ENCODE measurements around the gene CYP26B1.

Gene CYP26B1

GRCh38 chr2:72134408-72134996, 13.2 kb downstream of the CYP26B1 start:
- H3K27me3 ChIP-seq (ENCODE audit: insufficient read depth, low read length): peaks cover 20% of the 10 kb centered on the region
- H3K36me3 ChIP-seq (ENCODE audit: insufficient read depth, low read length): no peaks in the 10 kb centered on the region
- H3K4me3 ChIP-seq (ENCODE audit: low read length): no peak overlapping the region
- no peak overlapping the region for H3K27ac ChIP-seq (ENCODE audit: low read depth, low read length)
- H3K4me1 ChIP-seq (ENCODE audit: insufficient read depth, low read length): peaks cover 17% of the 10 kb centered on the region
- WGBS: 88% methylated on average over 10 of the region's 10 CpGs
- H3K9ac ChIP-seq (ENCODE audit: low read depth, low read length): no peak overlapping the region
- H3K9me3 ChIP-seq (ENCODE audit: insufficient read depth, low read depth, low read length): no peaks in the 10 kb centered on the region

- Histone ChIP-seq H3K4me1 (ENCODE audit: insufficient read depth, low read length) (peaks cover 19% of the 10 kb centered on the region), H3K4me3 (ENCODE audit: low read length) (no peak overlapping the region), H3K27me3 (ENCODE audit: insufficient read depth, low read length) (peaks cover 13% of the 10 kb centered on the region; the same call in 1 of the 2 replicates), H3K36me3 (ENCODE audit: insufficient read depth, low read length) (no peaks in the 10 kb centered on the region), H3K9ac (ENCODE audit: low read depth, low read length) (no peak overlapping the region), H3K27ac (ENCODE audit: low read depth, low read length) (no peak overlapping the region), H3K9me3 (ENCODE audit: insufficient read depth, low read depth, low read length) (no peaks in the 10 kb centered on the region)
- 87% methylated on average over 8 of the region's 11 CpGs for WGBS
Measured at GRCh38 chr2:72133721-72134407, 13.8 kb downstream of the CYP26B1 start.

DNA sequence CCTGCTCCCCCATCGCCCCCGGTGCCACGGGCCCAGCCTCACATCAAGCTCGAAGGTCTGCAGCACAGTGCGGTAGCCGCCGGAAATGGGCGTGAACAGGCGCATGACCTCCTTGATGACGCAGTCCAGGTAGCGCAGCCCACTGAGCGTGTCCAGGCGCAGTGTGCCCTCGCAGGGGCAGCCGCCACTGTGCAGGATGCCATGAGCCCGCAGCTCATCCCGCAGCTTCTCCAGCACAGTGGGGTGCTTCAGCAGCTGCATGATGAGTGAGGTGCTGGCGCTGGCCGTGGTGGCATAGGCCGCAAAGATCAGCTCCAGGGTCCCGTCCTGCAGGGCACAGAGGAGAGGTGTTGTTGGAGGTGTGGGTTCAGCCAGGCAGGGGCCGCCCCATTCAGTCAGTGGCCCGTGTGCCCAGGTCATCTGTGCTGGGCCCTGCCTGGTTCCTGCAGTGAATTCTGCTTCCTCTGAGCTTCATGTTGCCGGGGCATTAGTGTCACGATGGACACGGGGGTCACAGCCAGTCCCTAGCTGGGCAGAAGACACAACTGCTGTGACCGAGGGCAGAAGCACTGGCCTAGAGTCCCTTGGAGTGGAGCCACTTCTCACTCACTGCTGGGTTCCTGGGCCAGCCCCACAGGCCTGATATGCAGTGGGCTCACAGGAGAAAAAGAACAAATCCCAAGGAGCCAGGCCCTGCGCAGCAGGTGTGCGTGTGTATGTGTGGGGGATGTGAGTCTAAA, 14.5 kb downstream of the CYP26B1 start:
- H3K36me3 ChIP-seq (ENCODE audit: insufficient read depth, low read length): no peaks in the 10 kb centered on the region
- no peaks in the 10 kb centered on the region for H3K9me3 ChIP-seq (ENCODE audit: insufficient read depth, low read depth, low read length)
- 93% methylated on average over 29 of the region's 29 CpGs for WGBS

DNA sequence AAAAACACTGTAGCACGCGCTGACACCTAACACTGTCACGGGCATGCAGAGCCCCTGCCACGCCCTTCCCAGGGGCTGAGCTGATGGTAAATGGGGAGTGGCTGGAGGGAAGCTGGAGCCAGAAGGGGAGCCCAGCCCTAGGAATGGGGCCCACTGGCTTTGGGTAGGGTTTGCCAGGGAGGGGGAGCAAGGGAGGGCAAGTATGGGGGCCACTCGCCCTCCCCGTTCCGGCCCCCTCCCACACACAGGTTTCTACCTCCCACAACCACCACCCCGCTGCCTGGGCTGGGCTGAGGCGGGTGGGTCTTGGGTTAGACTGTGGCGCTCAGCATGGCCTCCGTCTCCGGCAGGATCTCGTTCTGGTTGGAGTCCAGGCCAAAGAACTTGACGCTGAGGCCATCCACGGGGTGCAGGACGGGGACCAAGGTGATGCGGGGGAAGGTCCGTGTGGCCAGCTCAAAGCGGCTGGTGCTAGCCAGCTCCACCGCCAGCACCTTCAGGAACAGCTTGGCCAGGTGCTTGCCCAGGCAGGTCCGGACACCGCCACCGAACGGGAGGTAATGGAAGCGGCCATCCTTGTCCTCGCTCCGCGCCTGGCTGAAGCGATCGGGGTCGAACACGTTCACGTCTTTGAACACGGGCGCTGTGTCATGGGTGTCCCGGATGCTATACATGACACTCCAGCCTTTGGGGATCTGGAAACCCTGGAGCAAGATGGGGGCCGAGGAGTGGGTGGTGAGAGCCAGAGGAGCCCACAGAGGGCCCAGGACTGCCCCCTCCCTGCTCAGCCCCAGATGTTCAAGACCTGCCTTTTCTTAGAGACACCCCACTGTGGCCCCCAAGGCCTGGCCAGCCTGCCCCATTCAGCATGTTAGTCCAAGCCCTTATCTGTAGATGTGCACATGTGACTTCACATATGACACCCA, 15.5 kb downstream of the CYP26B1 start:
- peaks cover 2% of the 10 kb centered on the region; the same call in 1 of the 2 replicates for H3K27me3 ChIP-seq (ENCODE audit: insufficient read depth, low read length)
- H3K4me3 ChIP-seq (ENCODE audit: low read length): no peak overlapping the region
- peaks cover 15% of the 10 kb centered on the region for H3K4me1 ChIP-seq (ENCODE audit: insufficient read depth, low read length)
- H3K36me3 ChIP-seq (ENCODE audit: insufficient read depth, low read length): no peaks in the 10 kb centered on the region
- H3K9me3 ChIP-seq (ENCODE audit: insufficient read depth, low read depth, low read length): no peaks in the 10 kb centered on the region
- H3K9ac ChIP-seq (ENCODE audit: low read depth, low read length): no peak overlapping the region
- WGBS: 93% methylated on average over 35 of the region's 37 CpGs
- H3K27ac ChIP-seq (ENCODE audit: low read depth, low read length): no peak overlapping the region

More for the DNA sequence above, 14.5 kb downstream of the CYP26B1 start:
- peaks cover 21% of the 10 kb centered on the region for H3K4me1 ChIP-seq (ENCODE audit: insufficient read depth, low read length)
- no peak overlapping the region for H3K27ac ChIP-seq (ENCODE audit: low read depth, low read length)
- no peak overlapping the region for H3K9ac ChIP-seq (ENCODE audit: low read depth, low read length)
- H3K4me3 ChIP-seq (ENCODE audit: low read length): no peak overlapping the region
- H3K27me3 ChIP-seq (ENCODE audit: insufficient read depth, low read length): peaks cover 6% of the 10 kb centered on the region; the same call in 1 of the 2 replicates

DNA sequence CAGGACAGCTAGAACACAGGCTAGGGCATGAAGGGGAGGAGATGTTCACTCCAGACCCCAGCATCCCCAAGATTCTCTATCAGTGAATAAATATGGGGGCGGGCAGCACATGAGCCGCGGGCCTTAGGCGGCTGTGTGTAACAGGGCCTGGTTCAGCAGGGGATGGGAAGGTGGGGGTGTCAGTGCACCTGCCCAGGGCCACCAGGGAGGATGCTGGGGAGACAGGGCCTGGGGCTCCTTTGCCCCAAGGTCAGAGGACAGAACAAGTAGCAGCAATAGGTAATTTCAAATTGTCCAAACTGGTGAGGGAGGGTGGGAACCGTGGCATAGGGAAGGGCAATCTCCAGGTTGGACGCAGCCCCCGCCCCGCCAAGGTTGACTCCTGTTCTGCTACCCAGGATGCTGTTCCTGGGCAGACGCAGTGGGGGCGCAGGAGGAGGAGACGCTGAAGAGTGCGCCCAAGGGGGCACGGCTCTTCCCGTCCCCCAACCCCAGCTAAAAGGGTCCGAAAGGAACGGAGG, 16.2 kb downstream of the CYP26B1 start:
- Histone ChIP-seq H3K9me3 (ENCODE audit: insufficient read depth, low read depth, low read length) (no peaks in the 10 kb centered on the region), H3K9ac (ENCODE audit: low read depth, low read length) (no peak overlapping the region), H3K27ac (ENCODE audit: low read depth, low read length) (no peak overlapping the region), H3K36me3 (ENCODE audit: insufficient read depth, low read length) (no peaks in the 10 kb centered on the region), H3K27me3 (ENCODE audit: insufficient read depth, low read length) (peaks cover 2% of the 10 kb centered on the region; the same call in 1 of the 2 replicates), H3K4me1 (ENCODE audit: insufficient read depth, low read length) (peaks cover 15% of the 10 kb centered on the region), H3K4me3 (ENCODE audit: low read length) (no peak overlapping the region)
- WGBS: 94% methylated on average over 16 of the region's 16 CpGs

GRCh38 chr2:72130659-72131360, 16.9 kb downstream of the CYP26B1 start:
- no peaks in the 10 kb centered on the region for H3K9me3 ChIP-seq (ENCODE audit: insufficient read depth, low read depth, low read length)
- H3K27ac ChIP-seq (ENCODE audit: low read depth, low read length): no peak overlapping the region
- 52% methylated on average over 22 of the region's 26 CpGs for WGBS
- no peaks in the 10 kb centered on the region for H3K36me3 ChIP-seq (ENCODE audit: insufficient read depth, low read length)
- H3K4me3 ChIP-seq (ENCODE audit: low read length): no peak overlapping the region
- peaks cover 15% of the 10 kb centered on the region for H3K4me1 ChIP-seq (ENCODE audit: insufficient read depth, low read length)
- H3K9ac ChIP-seq (ENCODE audit: low read depth, low read length): no peak overlapping the region
- H3K27me3 ChIP-seq (ENCODE audit: insufficient read depth, low read length): peaks cover 2% of the 10 kb centered on the region; the same call in 1 of the 2 replicates

DNA sequence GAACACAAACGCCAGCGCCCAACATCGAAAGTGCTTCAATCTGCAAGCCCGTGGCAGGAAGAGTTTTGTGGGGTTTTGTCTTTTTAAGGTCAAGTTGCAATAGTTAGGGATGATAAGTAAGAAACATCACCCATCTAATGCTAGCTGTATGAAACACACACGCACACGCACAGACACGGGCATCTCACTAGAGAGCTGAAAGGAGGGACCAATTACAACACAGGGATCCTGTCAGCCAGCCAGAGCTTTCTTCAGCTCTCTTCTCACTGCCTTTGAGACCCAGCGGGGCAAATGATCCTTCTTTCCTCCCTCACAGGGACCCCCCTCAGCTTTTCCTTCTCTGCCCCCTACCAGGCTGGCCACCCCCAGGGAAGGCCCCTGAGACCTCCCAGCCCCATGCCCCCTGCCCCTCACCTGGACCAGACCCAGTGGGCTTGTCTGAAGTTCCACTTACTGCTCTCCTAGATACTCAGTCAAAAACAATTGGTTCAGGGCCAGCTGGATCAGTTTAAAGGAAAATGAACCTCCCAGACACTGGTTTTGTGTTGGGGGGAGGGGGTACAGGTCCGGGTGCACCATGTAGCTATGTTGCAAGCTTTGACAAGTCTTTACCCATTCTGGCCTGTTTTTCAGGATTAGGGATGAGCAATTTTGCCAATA, 17.9 kb downstream of the CYP26B1 start:
- H3K9me3 ChIP-seq (ENCODE audit: insufficient read depth, low read depth, low read length): no peaks in the 10 kb centered on the region
- H3K27me3 ChIP-seq (ENCODE audit: insufficient read depth, low read length): peaks cover 2% of the 10 kb centered on the region; the same call in 1 of the 2 replicates
- H3K27ac ChIP-seq (ENCODE audit: low read depth, low read length): no peak overlapping the region
- WGBS: 87% methylated on average over 9 of the region's 9 CpGs
- H3K4me3 ChIP-seq (ENCODE audit: low read length): no peak overlapping the region
- H3K9ac ChIP-seq (ENCODE audit: low read depth, low read length): no peak overlapping the region
- H3K36me3 ChIP-seq (ENCODE audit: insufficient read depth, low read length): no peaks in the 10 kb centered on the region
- peaks cover 15% of the 10 kb centered on the region for H3K4me1 ChIP-seq (ENCODE audit: insufficient read depth, low read length)

- H3K4me3 ChIP-seq (ENCODE audit: low read length): no peak overlapping the region
- no peaks in the 10 kb centered on the region for H3K36me3 ChIP-seq (ENCODE audit: insufficient read depth, low read length)
- H3K4me1 ChIP-seq (ENCODE audit: insufficient read depth, low read length): peaks cover 15% of the 10 kb centered on the region
- no peak overlapping the region for H3K27ac ChIP-seq (ENCODE audit: low read depth, low read length)
- no peaks in the 10 kb centered on the region for H3K9me3 ChIP-seq (ENCODE audit: insufficient read depth, low read depth, low read length)
- H3K27me3 ChIP-seq (ENCODE audit: insufficient read depth, low read length): peaks cover 2% of the 10 kb centered on the region; the same call in 1 of the 2 replicates
- no peak overlapping the region for H3K9ac ChIP-seq (ENCODE audit: low read depth, low read length)
- 71% methylated on average over 11 of the region's 11 CpGs for WGBS
Measured at GRCh38 chr2:72128843-72129227, 18.8 kb downstream of the CYP26B1 start.

DNA sequence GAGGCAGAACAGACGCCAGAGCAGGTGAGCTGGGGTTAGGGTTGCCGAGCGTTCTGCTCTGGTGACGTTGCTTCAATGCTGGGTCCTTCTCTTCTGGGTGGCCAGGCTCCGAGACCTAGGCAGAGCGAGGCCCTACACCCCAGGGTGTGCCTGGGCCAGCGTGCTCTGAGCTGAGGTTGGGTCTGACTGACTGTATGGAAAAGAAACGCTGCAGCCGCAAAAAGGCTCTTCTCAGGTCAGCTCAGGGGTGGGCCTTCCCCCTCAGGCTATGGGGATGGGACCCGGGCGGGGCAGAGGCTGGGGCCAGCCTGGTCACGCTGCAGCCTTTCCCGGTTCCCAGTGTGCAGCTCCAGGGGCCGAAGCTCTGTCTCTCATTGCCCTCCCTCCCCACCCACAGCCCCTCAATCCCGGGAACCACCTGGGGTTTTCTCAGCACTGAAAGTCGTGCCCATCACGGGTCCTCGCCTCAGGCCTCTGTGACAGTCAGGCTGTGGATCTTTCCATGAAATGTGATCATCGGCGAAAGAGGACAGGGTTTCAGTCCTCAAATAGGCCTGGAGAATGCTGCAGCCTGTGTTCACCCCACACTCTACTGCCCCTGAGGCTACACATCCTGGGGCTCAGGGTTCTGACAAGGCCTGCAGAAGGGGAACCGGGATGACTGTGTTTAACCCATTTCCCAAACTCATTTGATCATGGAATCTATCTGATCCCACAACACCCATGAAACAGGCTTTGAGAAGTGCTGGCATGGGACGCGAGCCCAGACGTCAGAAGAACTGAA, 19.4 kb downstream of the CYP26B1 start:
- Histone ChIP-seq H3K9ac (ENCODE audit: low read depth, low read length) (no peak overlapping the region), H3K4me3 (ENCODE audit: low read length) (no peak overlapping the region), H3K4me1 (ENCODE audit: insufficient read depth, low read length) (peaks cover 15% of the 10 kb centered on the region), H3K27me3 (ENCODE audit: insufficient read depth, low read length) (peaks cover 2% of the 10 kb centered on the region; the same call in 1 of the 2 replicates), H3K27ac (ENCODE audit: low read depth, low read length) (no peak overlapping the region), H3K9me3 (ENCODE audit: insufficient read depth, low read depth, low read length) (no peaks in the 10 kb centered on the region), H3K36me3 (ENCODE audit: insufficient read depth, low read length) (no peaks in the 10 kb centered on the region)
- WGBS: 84% methylated on average over 24 of the region's 24 CpGs
